ENCODE measurements around the gene ACTR2.

DNA sequence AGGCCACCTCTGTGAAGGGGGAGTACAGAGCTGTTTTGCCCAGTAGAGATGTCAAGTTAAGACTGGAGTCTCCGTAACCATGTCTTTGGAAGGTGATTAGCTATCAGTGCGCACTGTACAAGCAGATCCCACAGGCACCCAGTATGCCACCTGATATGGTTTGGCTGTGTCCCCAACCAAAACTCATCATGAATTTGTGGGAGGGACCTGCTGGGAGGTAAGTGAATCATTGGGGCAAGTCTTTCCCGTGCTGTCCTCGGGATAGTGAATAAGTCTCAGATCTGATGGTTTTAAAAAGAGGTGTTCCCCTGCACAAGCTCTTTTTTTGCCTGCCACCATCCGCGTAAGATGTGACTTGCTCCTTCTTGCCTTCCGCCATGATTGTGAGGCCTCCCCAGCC lies 90.2 kb downstream of the ACTR2 start:
- TF ChIP-seq CTCF (IDR thresholded peaks at IDR 0.05): no peak
- TF ChIP-seq POLR2A (IDR thresholded peaks at IDR 0.05): no peak
- TF ChIP-seq POLR2AphosphoS5 (IDR thresholded peaks at IDR 0.05): no peak
